Measurements from ENCODE around the gene AGBL4. TPM values are rescaled to one million over a fixed set of nuclear protein-coding genes. Genes with fewer than 3 reads are reported as not detected.
"Not testable (repeated sequence)": the region's sequence is repeated elsewhere in the genome, so short reads cannot be mapped to it uniquely, and the experiment has no call there.

AGBL4 gene
- total RNA-seq, 2 experiments from 2014 or later = not detected

GRCh38 chr1:49842596-49842995 is 181.2 kb downstream of the AGBL4 start:
- Mint-ChIP-seq H3K4me3 (no peak overlapping the region), H3K27me3 (no peaks in the 10 kb centered on the region), H3K36me3 (ENCODE audit: low read depth) (no peaks in the 10 kb centered on the region), H3K4me1 (no peaks in the 10 kb centered on the region), H3K9me3 (peaks cover 47% of the 10 kb centered on the region), H3K27ac (no peak overlapping the region)
- no peak for DNase-seq
- ChIA-PET POLR2A (no interaction called here), CTCF (no interaction called here)

DNA sequence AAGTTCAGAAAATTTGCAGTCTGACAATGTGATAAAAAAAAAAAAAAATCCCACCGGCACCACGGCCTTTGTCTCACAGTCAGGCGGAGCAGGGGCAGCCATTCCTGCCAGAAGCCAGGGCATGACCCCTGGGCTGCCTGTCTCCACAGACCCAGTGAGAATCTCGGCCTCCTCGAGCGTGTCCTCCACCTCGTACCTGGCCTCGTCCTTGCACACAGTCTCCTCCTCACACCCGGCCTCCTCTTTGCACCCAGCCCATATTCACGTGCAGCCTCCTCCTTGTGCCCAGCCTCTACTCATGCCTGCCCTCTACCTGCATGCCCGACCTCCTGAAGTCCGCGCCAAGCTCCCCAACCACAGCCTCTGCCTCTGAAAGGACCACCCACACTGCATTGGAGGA is 182.0 kb downstream of the AGBL4 start:
- CTCF ChIA-PET = no interaction called here
- no peak for DNase-seq
- H3K36me3 Mint-ChIP-seq (ENCODE audit: low read depth) = no peaks in the 10 kb centered on the region
- no peak overlapping the region for H3K4me3 Mint-ChIP-seq
- H3K9me3 Mint-ChIP-seq = peaks cover 42% of the 10 kb centered on the region
- POLR2A ChIA-PET = no interaction called here
- H3K27me3 Mint-ChIP-seq = no peaks in the 10 kb centered on the region
- H3K27ac Mint-ChIP-seq = no peak overlapping the region
- no peaks in the 10 kb centered on the region for H3K4me1 Mint-ChIP-seq

DNA sequence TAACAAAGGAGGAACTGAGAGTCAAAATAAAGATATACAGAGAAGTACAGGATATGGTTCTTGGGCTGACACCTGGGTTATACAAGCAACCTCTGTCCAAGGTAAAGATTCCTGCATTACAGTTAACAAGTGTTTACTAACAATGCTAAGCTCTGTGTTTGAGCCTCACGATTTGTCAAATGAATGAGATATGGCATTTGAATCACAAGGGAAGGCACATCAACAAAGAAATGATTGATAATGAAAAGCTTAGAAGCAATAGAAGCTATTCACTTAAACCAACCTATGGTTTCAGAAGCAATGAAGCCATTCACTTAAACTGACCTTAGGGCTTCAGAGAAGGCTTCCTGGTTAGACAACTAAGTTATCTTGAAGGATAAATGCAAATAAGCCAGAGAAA is 199.5 kb downstream of the AGBL4 start:
- H3K4me3 Mint-ChIP-seq = no peak overlapping the region
- no peaks in the 10 kb centered on the region for H3K27me3 Mint-ChIP-seq
- ChIA-PET POLR2A (no interaction called here), CTCF (no interaction called here)
- H3K9me3 Mint-ChIP-seq = peaks cover 5% of the 10 kb centered on the region
- no peak overlapping the region for H3K27ac Mint-ChIP-seq
- H3K4me1 Mint-ChIP-seq = no peaks in the 10 kb centered on the region
- no peaks in the 10 kb centered on the region for H3K36me3 Mint-ChIP-seq (ENCODE audit: low read depth)
- DNase-seq = no peak

DNA sequence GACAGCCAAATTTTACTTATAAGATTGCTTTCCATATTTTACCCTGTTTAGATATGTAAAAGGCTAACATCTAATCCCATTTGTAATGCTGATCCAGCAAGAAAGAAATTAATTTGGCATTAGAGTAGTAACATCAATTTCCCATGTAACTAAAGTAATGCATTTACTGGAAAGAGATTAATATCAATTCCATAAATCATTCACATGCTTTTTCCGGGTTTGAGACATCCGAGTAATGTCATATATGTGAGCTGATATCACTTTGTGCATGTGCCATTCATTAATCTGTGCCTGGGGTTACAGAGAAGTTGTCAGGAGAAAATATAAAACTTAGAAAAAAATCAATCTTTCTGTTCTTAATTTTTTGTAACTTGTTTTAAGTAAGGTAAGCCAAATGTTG is 206.1 kb downstream of the AGBL4 start:
- POLR2A ChIA-PET = no interaction called here
- no peaks in the 10 kb centered on the region for H3K9me3 Mint-ChIP-seq

GRCh38 chr1:49787013-49787412 is 236.7 kb downstream of the AGBL4 start:
- DNase-seq; H3K4me3 Mint-ChIP-seq; H3K27ac Mint-ChIP-seq; H3K4me1 Mint-ChIP-seq; H3K36me3 Mint-ChIP-seq (ENCODE audit: low read depth); H3K27me3 Mint-ChIP-seq; POLR2A ChIA-PET; H3K9me3 Mint-ChIP-seq; CTCF ChIA-PET: not testable (repeated sequence)

More for the DNA sequence above, 206.1 kb downstream of the AGBL4 start:
- no peak overlapping the region for H3K4me3 Mint-ChIP-seq
- no peaks in the 10 kb centered on the region for H3K36me3 Mint-ChIP-seq (ENCODE audit: low read depth)
- H3K4me1 Mint-ChIP-seq = no peaks in the 10 kb centered on the region
- H3K27ac Mint-ChIP-seq = no peak overlapping the region
- no peak for DNase-seq
- CTCF ChIA-PET = no interaction called here
- no peaks in the 10 kb centered on the region for H3K27me3 Mint-ChIP-seq

DNA sequence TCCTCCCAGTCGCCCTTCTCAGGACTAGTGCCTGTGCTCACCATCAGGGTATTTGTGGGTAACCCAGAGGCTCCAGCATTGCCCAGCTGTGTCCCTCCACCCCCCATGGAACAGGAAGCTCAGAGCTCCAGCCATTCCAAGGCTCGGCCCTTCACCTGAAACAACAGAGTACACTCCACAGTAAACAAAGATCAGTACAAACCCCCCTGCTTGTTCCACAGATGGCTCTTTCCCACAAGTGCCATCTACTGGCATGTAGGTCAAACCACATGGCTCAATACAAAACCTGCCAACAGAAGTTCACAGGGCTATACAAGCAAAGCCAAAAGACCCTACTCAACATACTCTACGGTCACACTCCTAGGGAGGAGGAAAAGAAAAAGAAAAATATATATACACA is 258.7 kb downstream of the AGBL4 start:
- Mint-ChIP-seq H3K4me3 (no peak overlapping the region), H3K4me1 (no peaks in the 10 kb centered on the region), H3K27ac (no peak overlapping the region), H3K9me3 (peaks cover 9% of the 10 kb centered on the region), H3K27me3 (no peaks in the 10 kb centered on the region), H3K36me3 (ENCODE audit: low read depth) (no peaks in the 10 kb centered on the region)
- ChIA-PET POLR2A (no interaction called here), CTCF (no interaction called here)
- no peak for DNase-seq

GRCh38 chr1:49738118-49738517 is 285.6 kb downstream of the AGBL4 start:
- H3K36me3 Mint-ChIP-seq (ENCODE audit: low read depth); POLR2A ChIA-PET; H3K4me1 Mint-ChIP-seq; H3K9me3 Mint-ChIP-seq; CTCF ChIA-PET; DNase-seq; H3K4me3 Mint-ChIP-seq; H3K27me3 Mint-ChIP-seq; H3K27ac Mint-ChIP-seq: not testable (repeated sequence)

DNA sequence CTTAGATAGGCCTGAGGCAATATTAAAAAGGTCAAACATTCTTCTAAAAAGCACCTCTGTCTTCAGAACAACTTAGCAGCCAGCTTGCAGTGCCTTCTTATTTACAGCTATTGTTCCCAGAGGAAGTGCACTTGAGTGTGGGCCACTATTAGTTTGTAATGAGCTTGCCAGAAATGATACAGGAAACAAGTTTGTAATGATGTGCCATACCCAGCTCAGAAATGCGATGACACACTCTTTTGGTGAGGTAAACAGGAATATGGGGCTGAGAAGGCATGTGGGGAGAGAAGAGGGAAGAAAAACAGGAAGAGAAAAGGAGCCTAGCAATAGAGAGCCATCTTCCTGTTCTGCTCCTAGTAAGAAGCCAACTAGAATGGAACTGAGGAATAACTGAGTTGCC is 295.4 kb downstream of the AGBL4 start:
- Mint-ChIP-seq H3K4me3 (no peak overlapping the region), H3K27me3 (no peaks in the 10 kb centered on the region), H3K36me3 (ENCODE audit: low read depth) (no peaks in the 10 kb centered on the region), H3K4me1 (no peaks in the 10 kb centered on the region), H3K27ac (no peak overlapping the region), H3K9me3 (peaks cover 9% of the 10 kb centered on the region)
- ChIA-PET CTCF (no interaction called here), POLR2A (no interaction called here)
- DNase-seq = no peak

GRCh38 chr1:49723662-49724061 is 300.1 kb downstream of the AGBL4 start:
- ChIA-PET POLR2A (no interaction called here), CTCF (no interaction called here)
- Mint-ChIP-seq H3K4me1 (no peaks in the 10 kb centered on the region), H3K4me3 (no peak overlapping the region), H3K27ac (no peak overlapping the region), H3K9me3 (peaks cover 6% of the 10 kb centered on the region), H3K27me3 (no peaks in the 10 kb centered on the region), H3K36me3 (ENCODE audit: low read depth) (no peaks in the 10 kb centered on the region)
- DNase-seq = no peak

DNA sequence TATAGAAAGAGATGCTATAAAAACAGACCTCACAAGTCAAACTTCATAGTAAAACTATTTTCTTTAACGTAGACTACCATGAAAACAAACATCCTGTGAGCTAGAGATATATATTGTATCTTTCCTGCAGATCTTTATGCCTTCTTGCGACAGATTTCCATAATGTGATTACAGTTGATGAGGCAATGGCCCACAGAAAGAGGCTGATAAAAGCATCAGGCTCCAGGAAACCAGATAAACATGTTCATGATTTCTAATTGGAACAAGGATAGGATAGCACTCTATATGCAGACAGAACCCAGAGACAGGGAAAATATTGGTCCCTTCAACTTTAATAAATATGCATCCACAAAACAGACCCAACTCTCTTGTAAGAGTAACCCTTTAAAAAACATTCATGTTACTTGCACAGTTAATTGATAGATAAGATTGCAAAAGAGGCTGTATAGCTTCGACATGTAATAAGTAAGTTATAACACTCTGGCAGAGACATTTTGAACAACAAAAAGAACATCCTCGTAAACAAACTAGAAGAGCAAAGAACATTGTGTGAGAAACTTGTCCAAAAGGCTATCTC is 329.4 kb downstream of the AGBL4 start:
- peaks cover 6% of the 10 kb centered on the region for H3K9me3 Mint-ChIP-seq
- no peak for DNase-seq
- no peak overlapping the region for H3K4me3 Mint-ChIP-seq
- ChIA-PET POLR2A (no interaction called here), CTCF (no interaction called here)
- H3K4me1 Mint-ChIP-seq = no peaks in the 10 kb centered on the region
- no peaks in the 10 kb centered on the region for H3K27me3 Mint-ChIP-seq
- H3K27ac Mint-ChIP-seq = no peak overlapping the region
- H3K36me3 Mint-ChIP-seq (ENCODE audit: low read depth) = no peaks in the 10 kb centered on the region

GRCh38 chr1:49686107-49686506 is 337.6 kb downstream of the AGBL4 start:
- H3K36me3 Mint-ChIP-seq (ENCODE audit: low read depth) = no peaks in the 10 kb centered on the region
- DNase-seq = no peak
- ChIA-PET CTCF (no interaction called here), POLR2A (no interaction called here)
- H3K9me3 Mint-ChIP-seq = peaks cover 7% of the 10 kb centered on the region
- no peaks in the 10 kb centered on the region for H3K27me3 Mint-ChIP-seq
- H3K27ac Mint-ChIP-seq = no peak overlapping the region
- no peaks in the 10 kb centered on the region for H3K4me1 Mint-ChIP-seq
- H3K4me3 Mint-ChIP-seq = no peak overlapping the region

DNA sequence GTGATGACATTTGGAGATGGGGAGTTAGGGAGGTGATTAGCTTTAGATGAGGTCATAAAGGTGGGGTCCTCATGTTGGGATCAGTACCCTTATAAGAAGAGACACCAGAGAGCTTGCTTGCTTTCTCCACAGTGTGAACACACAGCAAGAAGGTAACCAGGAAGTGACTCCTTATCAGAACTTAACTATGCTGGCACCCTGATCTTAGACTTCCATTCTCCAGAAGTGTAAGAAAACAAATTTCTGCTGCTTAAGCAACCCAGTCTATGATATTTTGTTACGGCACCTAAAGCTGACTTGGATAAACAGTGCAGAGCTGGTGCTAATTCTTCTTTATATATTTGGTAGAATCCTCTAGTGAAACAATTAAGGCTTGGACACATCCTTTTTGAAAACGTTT is 346.0 kb downstream of the AGBL4 start:
- DNase-seq = no peak
- Mint-ChIP-seq H3K36me3 (ENCODE audit: low read depth) (no peaks in the 10 kb centered on the region), H3K9me3 (peaks cover 5% of the 10 kb centered on the region), H3K27me3 (no peaks in the 10 kb centered on the region), H3K4me3 (no peak overlapping the region), H3K27ac (no peak overlapping the region), H3K4me1 (no peaks in the 10 kb centered on the region)
- CTCF ChIA-PET = no interaction called here
- POLR2A ChIA-PET = no interaction called here

GRCh38 chr1:49651136-49651535 is 372.6 kb downstream of the AGBL4 start:
- ChIA-PET POLR2A (no interaction called here), CTCF (no interaction called here)
- Mint-ChIP-seq H3K9me3 (peaks cover 9% of the 10 kb centered on the region), H3K27ac (no peak overlapping the region), H3K36me3 (ENCODE audit: low read depth) (no peaks in the 10 kb centered on the region), H3K27me3 (no peaks in the 10 kb centered on the region), H3K4me3 (no peak overlapping the region), H3K4me1 (no peaks in the 10 kb centered on the region)
- DNase-seq = no peak

DNA sequence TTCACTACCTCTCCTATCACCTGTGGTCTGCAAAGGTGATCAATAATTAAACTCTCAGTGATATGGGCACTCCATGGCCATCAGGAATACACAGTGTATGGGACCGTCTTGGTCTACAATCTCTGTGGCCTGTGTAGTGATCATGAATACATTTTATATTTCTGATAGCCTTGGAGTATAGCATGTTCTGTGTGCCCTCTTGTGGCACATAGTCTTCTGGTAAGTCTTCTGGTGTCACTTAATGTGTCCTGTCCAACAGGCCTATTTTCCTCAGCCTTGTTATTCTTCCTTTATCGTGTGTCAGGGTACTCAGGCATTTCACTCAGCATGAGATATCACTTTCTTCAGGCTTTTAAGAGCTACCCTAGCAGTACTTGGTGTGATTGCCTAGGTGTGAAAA is 393.6 kb downstream of the AGBL4 start:
- Mint-ChIP-seq H3K4me1 (no peaks in the 10 kb centered on the region), H3K9me3 (no peaks in the 10 kb centered on the region), H3K27me3 (no peaks in the 10 kb centered on the region), H3K27ac (no peak overlapping the region), H3K36me3 (ENCODE audit: low read depth) (no peaks in the 10 kb centered on the region), H3K4me3 (no peak overlapping the region)
- ChIA-PET CTCF (no interaction called here), POLR2A (no interaction called here)
- no peak for DNase-seq

- POLR2A ChIA-PET = no interaction called here
- H3K36me3 Mint-ChIP-seq (ENCODE audit: low read depth) = no peaks in the 10 kb centered on the region
- peaks cover under 1% of the 10 kb centered on the region for H3K9me3 Mint-ChIP-seq
- CTCF ChIA-PET = no interaction called here
- no peak overlapping the region for H3K27ac Mint-ChIP-seq
- DNase-seq = no peak
- H3K4me3 Mint-ChIP-seq = no peak overlapping the region
- H3K4me1 Mint-ChIP-seq = no peaks in the 10 kb centered on the region
- H3K27me3 Mint-ChIP-seq = no peaks in the 10 kb centered on the region
Observed at GRCh38 chr1:49627781-49628180, 396.0 kb downstream of the AGBL4 start.
